HG03045 (cell line): Measurements from ENCODE around the gene SLC66A1.
"Not testable (repeated sequence)": the region's sequence is repeated elsewhere in the genome, so short reads cannot be mapped to it uniquely, and the experiment has no call there.

ENCODE experiments used
- ATAC-seq: cut with Tn5 transposase; IDR thresholded peaks from one replicate; pipeline ENCODE4 v1.9.1; 2021; ENCODE audit warnings: mild to moderate bottlenecking, moderate library complexity; ENCODE audit not compliant: unreplicated experiment

Gene SLC66A1

GRCh38 chr1:19304081-19304480 lies 8.0 kb upstream of the SLC66A1 start:
- ATAC-seq, result not testable (repeated sequence)

GRCh38 chr1:19305880-19306279 lies 6.2 kb upstream of the SLC66A1 start:
- ATAC-seq, result no peak

- ATAC-seq, result no peak
Measured at GRCh38 chr1:19306941-19307340, 5.2 kb upstream of the SLC66A1 start.

- ATAC-seq, result no peak
Measured at GRCh38 chr1:19307794-19308508, 4.2 kb upstream of the SLC66A1 start.

- no peak for ATAC-seq
Measured at GRCh38 chr1:19308509-19308907, 3.6 kb upstream of the SLC66A1 start.

GRCh38 chr1:19309123-19309813 lies 2.9 kb upstream of the SLC66A1 start:
- ATAC-seq, result no peak

- ATAC-seq, result no peak
Measured at GRCh38 chr1:19310061-19310460, 2.1 kb upstream of the SLC66A1 start.

GRCh38 chr1:19310720-19311502 lies 1.2 kb upstream of the SLC66A1 start:
- no peak for ATAC-seq

GRCh38 chr1:19311503-19311930 lies 609 bp upstream of the SLC66A1 start:
- peak; percentile 3 for ATAC-seq

GRCh38 chr1:19312782-19313635 lies 883 bp downstream of the SLC66A1 start:
- peak; percentile 14 for ATAC-seq

GRCh38 chr1:19313636-19313959 lies 1.5 kb downstream of the SLC66A1 start:
- no peak for ATAC-seq

- no peak for ATAC-seq
Measured at GRCh38 chr1:19313961-19314882, 2.1 kb downstream of the SLC66A1 start.

- ATAC-seq, result no peak
Measured at GRCh38 chr1:19315378-19316198, 3.5 kb downstream of the SLC66A1 start.

- ATAC-seq, result no peak
Measured at GRCh38 chr1:19317126-19317910, 5.2 kb downstream of the SLC66A1 start.

- no peak for ATAC-seq
Measured at GRCh38 chr1:19319196-19319595, 7.1 kb downstream of the SLC66A1 start.

- ATAC-seq, result no peak
Measured at GRCh38 chr1:19321071-19321470, 8.9 kb downstream of the SLC66A1 start.

GRCh38 chr1:19322481-19322880 lies 10.4 kb downstream of the SLC66A1 start:
- no peak for ATAC-seq

- ATAC-seq, result no peak
Measured at GRCh38 chr1:19323987-19324664, 12.0 kb downstream of the SLC66A1 start.
